ENCODE results near the gene BBS9. TPM values are rescaled to one million over a fixed set of nuclear protein-coding genes. Genes with fewer than 3 reads are reported as not detected.

BBS9 gene
- total RNA-seq, 1 donor from 2014 or later: 31.2 TPM

DNA sequence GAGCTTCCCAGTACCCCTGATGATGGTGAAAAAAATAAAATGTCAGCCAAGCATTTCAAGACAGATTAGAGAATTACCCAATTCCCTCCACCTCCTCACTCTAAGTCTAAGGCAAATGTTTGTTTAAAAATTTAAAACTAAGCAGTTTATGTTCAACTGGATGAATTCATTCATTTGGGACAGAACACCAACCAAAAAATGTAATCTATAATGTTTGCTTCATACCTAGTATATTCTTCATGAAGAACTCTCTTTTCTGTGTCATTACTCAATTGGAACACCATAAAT is 450.3 kb downstream of the BBS9 start:
- H3K27me3 ChIP-seq: no peaks in the 10 kb centered on the region

DNA sequence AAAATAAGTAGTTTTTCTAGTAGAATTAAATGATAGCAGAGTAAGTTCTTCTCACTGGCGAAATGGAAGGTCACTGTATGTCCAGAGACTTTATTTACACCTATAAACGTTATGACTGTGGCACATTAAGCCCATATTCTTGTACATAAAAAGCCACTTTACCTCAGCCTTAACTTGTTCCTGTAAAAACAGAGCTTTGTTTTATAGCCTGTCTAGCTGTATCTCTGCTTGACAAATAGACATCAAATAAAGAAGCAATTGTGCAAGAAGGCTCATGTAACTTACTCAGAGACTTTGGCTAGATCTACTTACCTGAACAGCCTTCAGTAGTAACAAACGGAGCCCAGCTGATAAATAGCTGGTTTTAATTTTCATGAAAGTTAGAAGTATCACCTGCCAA is 451.9 kb downstream of the BBS9 start:
- TF ChIP-seq POLR2AphosphoS5 (IDR thresholded peaks at IDR 0.05; ENCODE audit: insufficient read depth in 1 of 2, low read depth in 1 of 2): peak; percentile 29 to 42
- TF ChIP-seq, protein P1, sequence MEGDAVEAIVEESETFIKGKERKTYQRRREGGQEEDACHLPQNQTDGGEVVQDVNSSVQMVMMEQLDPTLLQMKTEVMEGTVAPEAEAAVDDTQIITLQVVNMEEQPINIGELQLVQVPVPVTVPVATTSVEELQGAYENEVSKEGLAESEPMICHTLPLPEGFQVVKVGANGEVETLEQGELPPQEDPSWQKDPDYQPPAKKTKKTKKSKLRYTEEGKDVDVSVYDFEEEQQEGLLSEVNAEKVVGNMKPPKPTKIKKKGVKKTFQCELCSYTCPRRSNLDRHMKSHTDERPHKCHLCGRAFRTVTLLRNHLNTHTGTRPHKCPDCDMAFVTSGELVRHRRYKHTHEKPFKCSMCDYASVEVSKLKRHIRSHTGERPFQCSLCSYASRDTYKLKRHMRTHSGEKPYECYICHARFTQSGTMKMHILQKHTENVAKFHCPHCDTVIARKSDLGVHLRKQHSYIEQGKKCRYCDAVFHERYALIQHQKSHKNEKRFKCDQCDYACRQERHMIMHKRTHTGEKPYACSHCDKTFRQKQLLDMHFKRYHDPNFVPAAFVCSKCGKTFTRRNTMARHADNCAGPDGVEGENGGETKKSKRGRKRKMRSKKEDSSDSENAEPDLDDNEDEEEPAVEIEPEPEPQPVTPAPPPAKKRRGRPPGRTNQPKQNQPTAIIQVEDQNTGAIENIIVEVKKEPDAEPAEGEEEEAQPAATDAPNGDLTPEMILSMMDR (IDR thresholded peaks at IDR 0.05): no peak
- no peak for TF ChIP-seq POLR2A (IDR thresholded peaks at IDR 0.05)
- DNase-seq (ENCODE audit: extremely low spot score in 2 of 2): no peak
- Histone ChIP-seq H3K27ac (no peak overlapping the region), H3K36me3 (no peaks in the 10 kb centered on the region), H3K4me1 (peaks cover 8% of the 10 kb centered on the region), H3K4me3 (no peak overlapping the region), H3K27me3 (no peaks in the 10 kb centered on the region), H3K9me3 (no peaks in the 10 kb centered on the region)
- intact Hi-C loops (cut with DNase I): no loop called here

More for the DNA sequence above, 450.3 kb downstream of the BBS9 start:
- Histone ChIP-seq H3K9me3 (no peaks in the 10 kb centered on the region), H3K27ac (no peak overlapping the region), H3K4me1 (peaks cover 8% of the 10 kb centered on the region), H3K4me3 (no peak overlapping the region), H3K36me3 (no peaks in the 10 kb centered on the region)
- DNase-seq (ENCODE audit: extremely low spot score in 2 of 2): no peak
- intact Hi-C loops (cut with DNase I): no loop called here
- TF ChIP-seq POLR2AphosphoS5 (IDR thresholded peaks at IDR 0.05; ENCODE audit: insufficient read depth in 1 of 2, low read depth in 1 of 2): no peak
- TF ChIP-seq, protein P1 (IDR thresholded peaks at IDR 0.05): no peak
- no peak for TF ChIP-seq POLR2A (IDR thresholded peaks at IDR 0.05)

DNA sequence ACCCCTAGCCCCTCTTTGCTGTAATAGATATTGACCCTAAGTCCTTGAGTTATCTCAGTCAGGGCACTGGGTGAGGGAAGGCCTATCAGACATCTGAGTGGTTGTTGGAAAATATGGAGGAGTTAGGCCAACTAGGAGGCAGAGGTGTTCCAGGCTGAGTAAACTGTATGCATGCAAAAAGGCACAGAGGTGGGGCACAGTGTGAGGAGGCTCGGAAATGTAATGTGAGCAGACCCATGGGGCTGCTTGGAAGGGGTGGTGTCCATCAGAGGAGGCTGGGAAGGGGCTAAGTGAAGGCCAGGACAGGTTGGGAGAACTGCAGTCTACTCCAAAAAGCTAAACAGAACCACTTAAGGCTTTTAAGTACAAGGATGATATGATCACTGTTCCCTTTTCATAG is 452.7 kb downstream of the BBS9 start:
- no peaks in the 10 kb centered on the region for H3K27me3 ChIP-seq
- no peaks in the 10 kb centered on the region for H3K9me3 ChIP-seq
- no peaks in the 10 kb centered on the region for H3K36me3 ChIP-seq
- H3K27ac ChIP-seq: no peak overlapping the region
- H3K4me1 ChIP-seq: peaks cover 8% of the 10 kb centered on the region
- intact Hi-C loops (cut with DNase I): no loop called here
- no peak for DNase-seq (ENCODE audit: extremely low spot score in 2 of 2)
- TF ChIP-seq POLR2AphosphoS5 (IDR thresholded peaks at IDR 0.05; ENCODE audit: insufficient read depth in 1 of 2, low read depth in 1 of 2): no peak
- TF ChIP-seq, protein P1 (IDR thresholded peaks at IDR 0.05): no peak
- no peak for TF ChIP-seq POLR2A (IDR thresholded peaks at IDR 0.05)
- H3K4me3 ChIP-seq: no peak overlapping the region

DNA sequence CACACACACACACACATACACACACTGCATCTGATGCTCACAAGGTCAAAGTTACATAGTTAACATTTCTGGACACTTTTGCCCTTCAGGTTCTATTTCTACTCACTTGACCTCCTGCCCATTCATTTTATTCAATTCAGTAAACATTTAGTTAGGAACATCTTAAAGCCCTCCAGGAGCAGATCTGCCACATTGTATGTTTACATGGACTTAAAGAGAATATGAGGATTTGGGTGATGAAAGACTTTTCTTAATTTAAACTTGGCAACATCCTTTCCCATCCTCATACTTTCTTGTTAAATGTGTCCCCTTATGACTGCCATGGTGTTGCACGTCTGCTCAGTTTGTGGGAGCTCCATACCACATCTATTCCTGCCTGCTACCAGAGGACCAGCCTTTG is 453.2 kb downstream of the BBS9 start:
- Histone ChIP-seq H3K9me3 (no peaks in the 10 kb centered on the region), H3K27me3 (no peaks in the 10 kb centered on the region), H3K4me1 (peaks cover 8% of the 10 kb centered on the region), H3K4me3 (no peak overlapping the region), H3K27ac (no peak overlapping the region), H3K36me3 (no peaks in the 10 kb centered on the region)
- TF ChIP-seq POLR2AphosphoS5 (IDR thresholded peaks at IDR 0.05; ENCODE audit: insufficient read depth in 1 of 2, low read depth in 1 of 2) (no peak), POLR2A (IDR thresholded peaks at IDR 0.05) (no peak)
- TF ChIP-seq, protein P1 (IDR thresholded peaks at IDR 0.05): no peak
- no peak for DNase-seq (ENCODE audit: extremely low spot score in 2 of 2)
- intact Hi-C loops (cut with DNase I): no loop called here

DNA sequence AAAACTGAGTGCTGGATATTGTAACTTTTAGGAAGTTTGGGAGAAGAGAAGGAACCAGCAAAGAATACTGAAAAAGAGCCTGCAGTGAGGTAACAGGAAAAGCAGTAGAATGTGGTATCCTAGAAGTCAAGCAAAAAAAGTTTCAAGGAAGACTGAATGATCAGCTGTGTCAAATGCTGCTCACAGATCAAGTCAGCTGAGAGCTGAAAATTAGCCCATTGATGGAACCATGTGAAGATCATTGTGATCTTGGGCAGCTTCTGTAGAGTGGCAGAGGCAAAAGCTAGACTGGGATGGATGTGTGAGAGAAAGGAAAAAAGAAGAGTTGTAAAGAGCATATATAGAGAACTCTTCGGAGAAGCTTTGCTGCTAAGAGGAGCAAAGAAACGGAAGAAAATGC is 460.5 kb downstream of the BBS9 start:
- no peak overlapping the region for H3K27ac ChIP-seq
- TF ChIP-seq POLR2AphosphoS5 (IDR thresholded peaks at IDR 0.05; ENCODE audit: insufficient read depth in 1 of 2, low read depth in 1 of 2) (no peak), POLR2A (IDR thresholded peaks at IDR 0.05) (no peak)
- TF ChIP-seq, protein P1 (IDR thresholded peaks at IDR 0.05): no peak
- intact Hi-C loops (cut with DNase I): no loop called here

More for the DNA sequence above, 460.5 kb downstream of the BBS9 start:
- no peaks in the 10 kb centered on the region for H3K9me3 ChIP-seq
- H3K27me3 ChIP-seq: no peaks in the 10 kb centered on the region
- no peak overlapping the region for H3K4me3 ChIP-seq
- no peak for DNase-seq (ENCODE audit: extremely low spot score in 2 of 2)
- no peaks in the 10 kb centered on the region for H3K36me3 ChIP-seq
- peaks cover 4% of the 10 kb centered on the region for H3K4me1 ChIP-seq
